ENCODE results near the gene COX7A2. TPM values are rescaled to one million over a fixed set of nuclear protein-coding genes. Genes with fewer than 3 reads are reported as not detected.

Gene COX7A2
- total RNA-seq, 1 donor from 2014 or later: 302 TPM

DNA sequence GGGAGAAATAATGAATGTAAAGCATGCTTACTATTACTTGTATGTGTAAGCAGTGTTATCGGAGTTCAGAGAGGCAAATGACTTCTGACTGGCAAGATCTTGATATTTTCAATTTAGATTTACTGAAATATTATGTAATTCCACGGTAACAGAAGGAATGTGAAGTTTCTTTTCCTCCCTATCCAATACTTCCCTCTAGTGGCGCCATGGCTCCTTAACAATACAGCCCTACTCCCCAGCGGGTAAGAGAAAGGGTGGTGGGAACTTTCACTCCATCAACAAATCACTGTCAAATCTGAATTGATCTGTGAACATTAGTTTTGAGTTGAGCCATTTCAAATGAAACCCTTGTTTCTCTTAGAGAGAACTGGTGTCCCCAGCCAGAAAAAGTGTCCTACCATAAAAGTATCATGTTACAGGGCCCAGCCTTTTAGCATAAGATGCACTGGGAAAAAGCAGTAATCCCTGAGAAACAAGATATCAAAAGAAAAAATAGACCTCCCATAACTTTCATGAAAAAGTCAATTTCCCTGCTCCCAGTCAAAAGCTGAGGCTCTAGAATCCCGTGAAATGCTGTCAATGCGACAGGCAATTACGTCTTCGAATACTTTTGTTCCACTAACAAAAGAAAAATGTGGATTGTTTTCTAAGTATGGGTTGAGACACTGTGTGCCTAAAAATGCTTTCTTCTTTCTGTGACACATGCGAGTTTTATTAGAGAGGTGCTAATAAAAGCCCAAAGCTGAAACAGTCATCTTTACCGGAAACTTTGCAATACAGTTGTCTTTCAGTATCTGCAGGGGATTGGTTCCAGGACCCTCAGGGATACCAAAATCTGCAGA is 12.9 kb downstream of the COX7A2 start:
- Mint-ChIP-seq H3K4me3 (ENCODE audit: unreplicated experiment) (no peak overlapping the region), H3K9me3 (ENCODE audit: low read depth) (peaks cover 6% of the 10 kb centered on the region), H3K4me1 (ENCODE audit: low read depth) (peaks cover 15% of the 10 kb centered on the region), H3K27me3 (ENCODE audit: low read depth) (no peaks in the 10 kb centered on the region), H3K27ac (ENCODE audit: unreplicated experiment) (no peak overlapping the region), H3K36me3 (ENCODE audit: low read depth) (no peaks in the 10 kb centered on the region)
- TF ChIP-seq, protein P1, sequence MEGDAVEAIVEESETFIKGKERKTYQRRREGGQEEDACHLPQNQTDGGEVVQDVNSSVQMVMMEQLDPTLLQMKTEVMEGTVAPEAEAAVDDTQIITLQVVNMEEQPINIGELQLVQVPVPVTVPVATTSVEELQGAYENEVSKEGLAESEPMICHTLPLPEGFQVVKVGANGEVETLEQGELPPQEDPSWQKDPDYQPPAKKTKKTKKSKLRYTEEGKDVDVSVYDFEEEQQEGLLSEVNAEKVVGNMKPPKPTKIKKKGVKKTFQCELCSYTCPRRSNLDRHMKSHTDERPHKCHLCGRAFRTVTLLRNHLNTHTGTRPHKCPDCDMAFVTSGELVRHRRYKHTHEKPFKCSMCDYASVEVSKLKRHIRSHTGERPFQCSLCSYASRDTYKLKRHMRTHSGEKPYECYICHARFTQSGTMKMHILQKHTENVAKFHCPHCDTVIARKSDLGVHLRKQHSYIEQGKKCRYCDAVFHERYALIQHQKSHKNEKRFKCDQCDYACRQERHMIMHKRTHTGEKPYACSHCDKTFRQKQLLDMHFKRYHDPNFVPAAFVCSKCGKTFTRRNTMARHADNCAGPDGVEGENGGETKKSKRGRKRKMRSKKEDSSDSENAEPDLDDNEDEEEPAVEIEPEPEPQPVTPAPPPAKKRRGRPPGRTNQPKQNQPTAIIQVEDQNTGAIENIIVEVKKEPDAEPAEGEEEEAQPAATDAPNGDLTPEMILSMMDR (IDR thresholded peaks at IDR 0.05): peak; percentile 94
- DNase-seq (ENCODE audit: low spot score): no peak

DNA sequence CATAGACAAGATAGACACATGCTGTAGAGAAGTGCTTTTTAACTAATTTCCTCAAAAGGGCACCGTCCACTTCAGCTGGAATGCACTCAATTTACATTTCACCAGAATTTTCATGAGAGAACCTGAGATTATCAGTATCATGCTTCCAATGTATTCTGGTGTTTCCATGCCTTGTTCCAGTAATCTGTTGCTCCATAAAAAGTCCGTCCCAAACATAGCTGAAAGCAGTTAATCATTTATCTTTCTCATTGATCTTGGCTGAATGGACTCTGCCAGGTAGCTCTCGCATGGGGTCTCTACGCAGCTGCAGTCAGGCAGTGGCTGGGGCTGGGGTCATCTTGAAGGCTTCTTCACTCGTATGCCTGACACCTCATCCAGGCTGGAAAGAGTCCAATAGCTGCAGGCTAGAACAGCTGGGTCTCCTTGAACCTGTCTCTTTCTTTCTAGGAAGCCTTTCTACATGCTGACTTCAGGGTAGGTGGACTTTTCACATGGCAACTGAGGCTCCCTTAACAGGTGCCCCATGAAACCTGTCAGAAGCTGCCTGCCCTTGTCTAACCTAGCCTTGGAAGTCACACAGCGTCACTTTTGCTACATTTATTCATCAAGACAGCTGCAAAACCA is 19.2 kb downstream of the COX7A2 start:
- Mint-ChIP-seq H3K4me3 (ENCODE audit: unreplicated experiment) (no peak overlapping the region), H3K4me1 (ENCODE audit: low read depth) (peaks cover 1% of the 10 kb centered on the region)

DNA sequence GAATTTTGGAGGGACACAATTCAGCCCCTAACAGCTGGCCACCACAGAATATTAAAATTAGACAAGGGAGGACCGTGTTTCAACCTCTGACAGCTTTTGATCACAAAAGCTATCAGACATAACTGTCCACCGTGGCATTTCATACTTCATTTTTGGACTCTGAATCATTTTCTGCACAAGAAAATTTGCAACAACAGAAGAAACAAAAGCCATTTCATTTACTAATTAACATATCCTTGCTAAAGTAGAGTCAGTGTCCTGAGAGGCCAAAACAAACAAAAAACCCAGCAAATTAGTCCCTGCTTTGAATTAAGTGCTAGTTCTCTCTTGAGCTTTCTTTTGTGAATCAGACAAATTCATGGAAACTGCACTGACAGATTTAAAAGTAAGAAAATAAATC is 20.2 kb downstream of the COX7A2 start:
- no peak overlapping the region for H3K4me3 Mint-ChIP-seq (ENCODE audit: unreplicated experiment)
- peaks cover 4% of the 10 kb centered on the region for H3K4me1 Mint-ChIP-seq (ENCODE audit: low read depth)
- TF ChIP-seq, protein P1 (IDR thresholded peaks at IDR 0.05): no peak
- H3K27me3 Mint-ChIP-seq (ENCODE audit: low read depth): no peaks in the 10 kb centered on the region
- no peak for DNase-seq (ENCODE audit: low spot score)
- H3K9me3 Mint-ChIP-seq (ENCODE audit: low read depth): peaks cover 6% of the 10 kb centered on the region
- H3K36me3 Mint-ChIP-seq (ENCODE audit: low read depth): no peaks in the 10 kb centered on the region
- no peak overlapping the region for H3K27ac Mint-ChIP-seq (ENCODE audit: unreplicated experiment)

More for the DNA sequence above, 19.2 kb downstream of the COX7A2 start:
- TF ChIP-seq, protein P1 (IDR thresholded peaks at IDR 0.05): no peak
- H3K36me3 Mint-ChIP-seq (ENCODE audit: low read depth): no peaks in the 10 kb centered on the region
- H3K9me3 Mint-ChIP-seq (ENCODE audit: low read depth): peaks cover 6% of the 10 kb centered on the region
- H3K27ac Mint-ChIP-seq (ENCODE audit: unreplicated experiment): no peak overlapping the region
- no peaks in the 10 kb centered on the region for H3K27me3 Mint-ChIP-seq (ENCODE audit: low read depth)
- no peak for DNase-seq (ENCODE audit: low spot score)

DNA sequence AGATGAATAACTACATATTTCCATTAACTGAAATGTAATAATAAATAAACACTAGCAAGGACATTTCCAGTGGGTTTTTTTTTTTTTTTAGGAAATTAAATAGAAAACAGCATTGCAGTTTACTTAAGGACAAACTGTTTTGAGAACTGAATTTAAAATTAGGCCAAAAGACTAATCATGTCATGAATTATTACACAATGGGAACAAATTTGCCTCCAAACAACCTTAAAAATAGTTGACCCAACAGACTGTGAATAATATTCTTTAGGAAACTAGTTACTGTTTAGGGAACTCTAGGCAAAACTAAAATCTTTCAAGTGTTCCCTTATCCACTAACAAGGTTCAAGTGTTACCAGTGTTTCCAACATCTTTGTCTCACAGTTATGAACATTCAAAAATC is 21.3 kb downstream of the COX7A2 start:
- no peak overlapping the region for H3K4me3 Mint-ChIP-seq (ENCODE audit: unreplicated experiment)
- H3K27me3 Mint-ChIP-seq (ENCODE audit: low read depth): no peaks in the 10 kb centered on the region
- DNase-seq (ENCODE audit: low spot score): no peak
- no peaks in the 10 kb centered on the region for H3K36me3 Mint-ChIP-seq (ENCODE audit: low read depth)
- peaks cover 9% of the 10 kb centered on the region for H3K4me1 Mint-ChIP-seq (ENCODE audit: low read depth)
- TF ChIP-seq, protein P1 (IDR thresholded peaks at IDR 0.05): no peak
- H3K27ac Mint-ChIP-seq (ENCODE audit: unreplicated experiment): no peak overlapping the region
- H3K9me3 Mint-ChIP-seq (ENCODE audit: low read depth): peaks cover under 1% of the 10 kb centered on the region

DNA sequence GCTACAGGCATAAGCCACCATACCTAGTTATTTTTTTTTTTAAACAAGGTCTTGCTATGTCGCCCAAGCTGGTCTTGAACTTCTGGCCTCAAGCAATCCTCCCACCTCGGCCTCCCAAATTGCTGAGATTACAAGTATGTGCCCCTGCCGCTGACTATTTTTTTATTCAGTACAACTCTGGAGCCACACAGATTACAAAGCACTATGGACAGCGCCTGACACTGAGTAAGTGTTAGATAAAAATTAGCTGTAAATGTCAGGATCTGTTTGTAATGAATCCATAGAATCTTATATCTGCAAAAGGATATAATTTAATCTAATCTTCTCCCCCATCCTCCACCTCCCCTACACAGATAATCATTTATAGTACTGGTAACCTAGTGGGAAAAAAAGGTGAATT is 22.5 kb downstream of the COX7A2 start:
- no peak overlapping the region for H3K4me3 Mint-ChIP-seq (ENCODE audit: unreplicated experiment)
- DNase-seq (ENCODE audit: low spot score): no peak
- H3K36me3 Mint-ChIP-seq (ENCODE audit: low read depth): no peaks in the 10 kb centered on the region
- peaks cover 14% of the 10 kb centered on the region for H3K4me1 Mint-ChIP-seq (ENCODE audit: low read depth)
- no peaks in the 10 kb centered on the region for H3K27me3 Mint-ChIP-seq (ENCODE audit: low read depth)
- no peaks in the 10 kb centered on the region for H3K9me3 Mint-ChIP-seq (ENCODE audit: low read depth)
- TF ChIP-seq, protein P1 (IDR thresholded peaks at IDR 0.05): no peak
- H3K27ac Mint-ChIP-seq (ENCODE audit: unreplicated experiment): no peak overlapping the region

Data from chondrocyte (in vitro differentiated cells).